ENCODE data around the gene GNRHR. TPM values are rescaled to one million over a fixed set of nuclear protein-coding genes. Genes with fewer than 3 reads are reported as not detected.

The GNRHR gene
- total and polyA plus RNA-seq, 12 donors = 0.11 to 187 (median 1.0) TPM; not detected in 8

- intact Hi-C loops (cut with DNase I) = no loop called here
These were observed 34.1 kb downstream of the GNRHR start for GRCh38 chr4:67719953-67720617.

DNA sequence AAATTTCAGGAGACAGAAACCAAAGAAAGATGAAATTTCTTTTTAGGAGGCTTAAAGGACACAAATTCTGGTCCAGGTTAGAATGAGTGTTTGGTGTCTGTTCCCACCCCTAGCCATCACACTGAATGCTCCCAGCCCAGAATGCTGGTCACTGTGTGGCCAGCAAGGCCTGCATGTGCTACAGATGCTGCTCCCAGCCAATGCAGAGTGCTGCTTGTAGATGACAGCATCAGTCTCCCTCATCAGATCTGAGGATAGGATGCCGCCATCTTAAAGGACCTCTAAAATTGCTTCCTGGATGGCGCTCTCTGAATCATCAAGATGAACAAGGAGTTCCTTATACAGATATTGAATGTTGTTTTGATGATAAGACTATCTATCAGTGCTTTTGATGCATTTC is 35.3 kb downstream of the GNRHR start:
- H3K36me3 ChIP-seq (replicated peaks in 1 of 2) = no peaks in the 10 kb centered on the region
- 96 to 100% (median 99%) methylated on average over 2 of the region's 2 CpGs for WGBS, 4 donors

More at GRCh38 chr4:67719953-67720617, 34.1 kb downstream of the GNRHR start:
- H3K4me3 ChIP-seq = no peak overlapping the region
- TF ChIP-seq, protein P1, sequence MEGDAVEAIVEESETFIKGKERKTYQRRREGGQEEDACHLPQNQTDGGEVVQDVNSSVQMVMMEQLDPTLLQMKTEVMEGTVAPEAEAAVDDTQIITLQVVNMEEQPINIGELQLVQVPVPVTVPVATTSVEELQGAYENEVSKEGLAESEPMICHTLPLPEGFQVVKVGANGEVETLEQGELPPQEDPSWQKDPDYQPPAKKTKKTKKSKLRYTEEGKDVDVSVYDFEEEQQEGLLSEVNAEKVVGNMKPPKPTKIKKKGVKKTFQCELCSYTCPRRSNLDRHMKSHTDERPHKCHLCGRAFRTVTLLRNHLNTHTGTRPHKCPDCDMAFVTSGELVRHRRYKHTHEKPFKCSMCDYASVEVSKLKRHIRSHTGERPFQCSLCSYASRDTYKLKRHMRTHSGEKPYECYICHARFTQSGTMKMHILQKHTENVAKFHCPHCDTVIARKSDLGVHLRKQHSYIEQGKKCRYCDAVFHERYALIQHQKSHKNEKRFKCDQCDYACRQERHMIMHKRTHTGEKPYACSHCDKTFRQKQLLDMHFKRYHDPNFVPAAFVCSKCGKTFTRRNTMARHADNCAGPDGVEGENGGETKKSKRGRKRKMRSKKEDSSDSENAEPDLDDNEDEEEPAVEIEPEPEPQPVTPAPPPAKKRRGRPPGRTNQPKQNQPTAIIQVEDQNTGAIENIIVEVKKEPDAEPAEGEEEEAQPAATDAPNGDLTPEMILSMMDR (IDR thresholded peaks at IDR 0.05) = no peak
- TF ChIP-seq POLR2A (IDR thresholded peaks at IDR 0.05) = no peak
- peaks cover 0 to 9% of the 10 kb centered on the region in 2 donors for H3K4me1 ChIP-seq (replicated peaks in 1 of 2)
- H3K27me3 ChIP-seq = no peaks in the 10 kb centered on the region
- H3K9me3 ChIP-seq (replicated peaks in 1 of 3) = no peaks in the 10 kb centered on the region
- no peaks in the 10 kb centered on the region for H3K36me3 ChIP-seq (replicated peaks in 1 of 2)
- 80 to 92% (median 85%) methylated on average over 1 to 3 of the region's 3 CpGs for WGBS, 4 donors
- H3K27ac ChIP-seq = no peak overlapping the region
- no peak for DNase-seq

GRCh38 chr4:67717586-67717985 is 36.6 kb downstream of the GNRHR start:
- DNase-seq = no peak
- Histone ChIP-seq H3K36me3 (replicated peaks in 1 of 2) (no peaks in the 10 kb centered on the region), H3K9me3 (replicated peaks in 1 of 3) (no peaks in the 10 kb centered on the region), H3K4me1 (replicated peaks in 1 of 2) (peaks cover 9 to 14% of the 10 kb centered on the region in 2 donors), H3K27me3 (no peaks in the 10 kb centered on the region), H3K4me3 (no peak overlapping the region), H3K27ac (no peak overlapping the region)
- 95 to 100% (median 98%) methylated on average over 2 of the region's 2 CpGs for WGBS, 4 donors
- intact Hi-C loops (cut with DNase I) = no loop called here
- TF ChIP-seq POLR2A (IDR thresholded peaks at IDR 0.05) = no peak
- TF ChIP-seq, protein P1 (IDR thresholded peaks at IDR 0.05) = no peak

More for the DNA sequence above, 35.3 kb downstream of the GNRHR start:
- peaks cover 5 to 9% of the 10 kb centered on the region in 2 donors for H3K4me1 ChIP-seq (replicated peaks in 1 of 2)
- H3K4me3 ChIP-seq = no peak overlapping the region
- H3K9me3 ChIP-seq (replicated peaks in 1 of 3) = no peaks in the 10 kb centered on the region
- TF ChIP-seq, protein P1 (IDR thresholded peaks at IDR 0.05) = no peak
- no peak for TF ChIP-seq POLR2A (IDR thresholded peaks at IDR 0.05)
- H3K27ac ChIP-seq = no peak overlapping the region
- no peak for DNase-seq
- intact Hi-C loops (cut with DNase I) = no loop called here
- no peaks in the 10 kb centered on the region for H3K27me3 ChIP-seq

GRCh38 chr4:67714955-67715354 is 39.2 kb downstream of the GNRHR start:
- TF ChIP-seq, protein P1 (IDR thresholded peaks at IDR 0.05) = no peak
- no peak for TF ChIP-seq POLR2A (IDR thresholded peaks at IDR 0.05)
- no peaks in the 10 kb centered on the region for H3K9me3 ChIP-seq (replicated peaks in 1 of 3)
- H3K4me1 ChIP-seq (replicated peaks in 1 of 2) = peaks cover 0 to 14% of the 10 kb centered on the region in 2 donors
- DNase-seq = no peak
- intact Hi-C loops (cut with DNase I) = no loop called here
- WGBS, 4 donors = 73 to 93% (median 89%) methylated on average over 4 to 6 of the region's 6 CpGs
- H3K27me3 ChIP-seq = no peaks in the 10 kb centered on the region
- no peak overlapping the region for H3K27ac ChIP-seq
- H3K4me3 ChIP-seq = no peak overlapping the region
- no peaks in the 10 kb centered on the region for H3K36me3 ChIP-seq (replicated peaks in 1 of 2)
